Body of pancreas (tissue), 4 donors: Measurements from ENCODE around the gene CDK4. TPM values are rescaled to one million over a fixed set of nuclear protein-coding genes. Genes with fewer than 3 reads are reported as not detected.

Experiments used
- ATAC-seq: fragments of 150-250 bp; one replicate; pipeline ENCODE4 v1.9.1; 2016
- DNase-seq, 4 donors: peaks; one replicate each; pipeline ENCODE4 v3.0.0-alpha.2; 2019
- H3K27ac ChIP-seq, 4 donors: fragments of 200-600 bp; sonication (generic); 1 replicate in 3 of 4; 2 replicates in 1 of 4; pipeline versions ENCODE4 v1.5.1 to v1.6.1; 2016 to 2019; ENCODE audit warnings: mild to moderate bottlenecking in 1 of 4, mixed read lengths in 1 of 4, moderate library complexity in 1 of 4
- H3K27me3 ChIP-seq, 2 donors: fragments of 200-600 bp; sonication (generic); one replicate each; pipeline ENCODE4 v1.6.0; 2016; ENCODE audit warnings: mild to moderate bottlenecking in 1 of 2
- H3K36me3 ChIP-seq, 2 donors: fragments of 200-600 bp; sonication (generic); replicated peaks in 1 of 2; 2 replicates each; pipeline ENCODE4 v1.5.1; 2016; ENCODE audit warnings: low read depth in 2 of 2; ENCODE audit not compliant: insufficient read depth in 1 of 2
- H3K4me1 ChIP-seq: fragments of 200-600 bp; sonication (generic); one replicate; pipeline ENCODE4 v1.6.0; 2016
- H3K4me3 ChIP-seq, 2 donors: fragments of 200-600 bp; sonication (generic); 1 replicate in 1 of 2; 2 replicates in 1 of 2; pipeline ENCODE4 v1.5.1; 2016 to 2019
- H3K9me3 ChIP-seq, 3 donors: fragments of 200-600 bp; sonication (generic); 1 replicate in 2 of 3; 2 replicates in 1 of 3; pipeline ENCODE4 v1.5.1; 2016
- POLR2A ChIP-seq, 3 donors: fragments of 450-650 bp; IDR thresholded peaks; one replicate each; pipeline ENCODE4 v1.6.1; 2016; ENCODE audit warnings: antibody characterized with exemption in 3 of 3, mild to moderate bottlenecking in 2 of 3
- WGBS, 2 donors: methylation state at CpG; one replicate each; pipeline ENCODE4 v1.1.5; 2017; 5-methylcytosine and 5-hydroxymethylcytosine counted together
- intact Hi-C: fragments of 100-400 bp; cut with DNase I; formaldehyde crosslinking; loops from one replicate; pipeline ENCODE4 v1.15.1; 2023
- total RNA-seq, 2 donors: library from RNA; depleted of rRNA; stranded (reverse); fragments of >200 nt; gene quantifications; one replicate each; pipeline ENCODE4 v1.1.0, GENCODE V29; 2016
- TF ChIP-seq, protein P1 (sequence below), 7 experiments: fragments of 450-650 bp in 4 of 7; fragments of 200-600 bp in 3 of 7; sonication (generic) in 3 of 7; IDR thresholded peaks; one replicate each; pipeline ENCODE4 v1.5.1; 2016 to 2019; ENCODE audit warnings: antibody characterized with exemption in 7 of 7

Gene CDK4
- total RNA-seq, 2 donors from 2014 or later: 27.0 to 81.2 TPM

DNA sequence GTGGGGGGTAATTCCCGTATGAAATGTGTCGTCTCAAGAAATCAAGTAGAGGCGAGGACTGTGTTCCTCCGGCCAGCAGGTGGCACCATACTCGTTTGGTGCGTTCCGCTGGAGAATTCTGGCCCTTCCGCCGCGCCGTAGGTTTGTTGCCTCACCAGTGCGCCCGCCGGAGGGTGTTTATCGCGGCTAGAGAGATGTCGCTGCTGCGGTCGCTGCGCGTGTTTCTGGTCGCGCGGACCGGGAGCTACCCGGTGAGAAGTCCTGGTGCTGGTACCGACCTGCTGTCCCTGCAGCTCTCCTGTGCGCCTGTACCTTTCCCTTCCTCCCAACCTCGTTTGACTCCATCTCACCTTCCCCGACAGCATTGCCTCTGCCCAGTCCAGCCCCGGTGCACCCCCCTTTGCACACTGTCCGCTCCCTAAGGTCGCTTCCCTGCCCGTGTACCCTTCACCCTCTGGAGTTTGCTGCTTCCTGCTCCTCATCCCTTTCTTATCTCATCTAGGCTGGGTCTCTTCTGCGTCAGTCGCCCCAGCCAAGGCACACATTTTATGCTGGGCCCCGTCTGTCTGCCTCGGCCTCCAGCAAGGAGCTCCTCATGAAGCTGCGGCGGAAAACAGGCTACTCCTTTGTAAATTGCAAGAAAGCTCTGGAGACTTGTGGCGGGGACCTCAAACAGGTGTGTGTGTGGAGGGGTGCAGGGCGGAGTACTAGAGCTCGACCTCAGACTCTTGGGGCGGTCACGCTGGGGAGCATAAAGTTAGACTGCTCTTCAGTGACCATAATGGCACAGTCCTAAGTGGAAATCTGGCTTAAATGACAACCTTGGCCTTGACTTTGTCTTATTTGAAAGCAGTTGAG is 30.7 kb upstream of the CDK4 start, which contains the start of gene TSFM:
Gene TSFM, plus strand, starts transcription at position 180 of the 858 bp plus-strand sequence. Its CDS starts 15 bp downstream, at position 195.
- H3K4me3 ChIP-seq: peak within 1 kb of the TSS; percentile 64 to 98
- H3K9me3 ChIP-seq: no peaks in the 10 kb centered on the region
- peak; percentile 95 to 97 (median 96) for DNase-seq
- peaks cover 28% of the 10 kb centered on the region for H3K4me1 ChIP-seq
- ATAC-seq: peak; percentile 98
- intact Hi-C loops: no loop called here
- peak; percentile 37 to 84 (median 82) for TF ChIP-seq POLR2A (IDR thresholded peaks at IDR 0.05)
- TF ChIP-seq, protein P1, sequence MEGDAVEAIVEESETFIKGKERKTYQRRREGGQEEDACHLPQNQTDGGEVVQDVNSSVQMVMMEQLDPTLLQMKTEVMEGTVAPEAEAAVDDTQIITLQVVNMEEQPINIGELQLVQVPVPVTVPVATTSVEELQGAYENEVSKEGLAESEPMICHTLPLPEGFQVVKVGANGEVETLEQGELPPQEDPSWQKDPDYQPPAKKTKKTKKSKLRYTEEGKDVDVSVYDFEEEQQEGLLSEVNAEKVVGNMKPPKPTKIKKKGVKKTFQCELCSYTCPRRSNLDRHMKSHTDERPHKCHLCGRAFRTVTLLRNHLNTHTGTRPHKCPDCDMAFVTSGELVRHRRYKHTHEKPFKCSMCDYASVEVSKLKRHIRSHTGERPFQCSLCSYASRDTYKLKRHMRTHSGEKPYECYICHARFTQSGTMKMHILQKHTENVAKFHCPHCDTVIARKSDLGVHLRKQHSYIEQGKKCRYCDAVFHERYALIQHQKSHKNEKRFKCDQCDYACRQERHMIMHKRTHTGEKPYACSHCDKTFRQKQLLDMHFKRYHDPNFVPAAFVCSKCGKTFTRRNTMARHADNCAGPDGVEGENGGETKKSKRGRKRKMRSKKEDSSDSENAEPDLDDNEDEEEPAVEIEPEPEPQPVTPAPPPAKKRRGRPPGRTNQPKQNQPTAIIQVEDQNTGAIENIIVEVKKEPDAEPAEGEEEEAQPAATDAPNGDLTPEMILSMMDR (IDR thresholded peaks at IDR 0.05): peak; percentile 86 to 98 (median 97)
- no peaks in the 10 kb centered on the region for H3K27me3 ChIP-seq
- peaks cover 0 to 14% of the 10 kb centered on the region in 2 donors for H3K36me3 ChIP-seq
- peak within 1 kb of the TSS; percentile 55 to 76 (median 72) for H3K27ac ChIP-seq
- 0% methylated on average over 37 to 45 of the region's 45 CpGs for WGBS, 2 donors

GRCh38 chr12:57782243-57782607 is 30.1 kb upstream of the CDK4 start:
- intact Hi-C loops: no loop called here
- Histone ChIP-seq H3K27me3 (no peaks in the 10 kb centered on the region), H3K36me3 (peaks cover 0 to 10% of the 10 kb centered on the region in 2 donors), H3K27ac (peak overlapping the region in 3 of 4 donors; percentile 71 to 76 (median 74)), H3K4me1 (peaks cover 28% of the 10 kb centered on the region), H3K4me3 (no peak overlapping the region), H3K9me3 (no peaks in the 10 kb centered on the region)
- WGBS, 2 donors: 3 to 6% methylated on average over 4 of the region's 4 CpGs
- DNase-seq: no peak
- peak; percentile 28 for ATAC-seq
- TF ChIP-seq POLR2A (IDR thresholded peaks at IDR 0.05): no peak
- TF ChIP-seq, protein P1 (IDR thresholded peaks at IDR 0.05): no peak

GRCh38 chr12:57781801-57782200 is 29.7 kb upstream of the CDK4 start:
- TF ChIP-seq, protein P1 (IDR thresholded peaks at IDR 0.05): no peak
- no peak for TF ChIP-seq POLR2A (IDR thresholded peaks at IDR 0.05)
- Histone ChIP-seq H3K4me3 (no peak overlapping the region), H3K4me1 (peaks cover 28% of the 10 kb centered on the region), H3K9me3 (no peaks in the 10 kb centered on the region), H3K27me3 (no peaks in the 10 kb centered on the region), H3K36me3 (peaks cover 0 to 10% of the 10 kb centered on the region in 2 donors), H3K27ac (peak overlapping the region in 2 of 4 donors; percentile 74 to 76)
- no peak for ATAC-seq
- DNase-seq: no peak
- intact Hi-C loops: no loop called here
- WGBS, 2 donors: 53 to 63% methylated on average over 2 of the region's 2 CpGs

DNA sequence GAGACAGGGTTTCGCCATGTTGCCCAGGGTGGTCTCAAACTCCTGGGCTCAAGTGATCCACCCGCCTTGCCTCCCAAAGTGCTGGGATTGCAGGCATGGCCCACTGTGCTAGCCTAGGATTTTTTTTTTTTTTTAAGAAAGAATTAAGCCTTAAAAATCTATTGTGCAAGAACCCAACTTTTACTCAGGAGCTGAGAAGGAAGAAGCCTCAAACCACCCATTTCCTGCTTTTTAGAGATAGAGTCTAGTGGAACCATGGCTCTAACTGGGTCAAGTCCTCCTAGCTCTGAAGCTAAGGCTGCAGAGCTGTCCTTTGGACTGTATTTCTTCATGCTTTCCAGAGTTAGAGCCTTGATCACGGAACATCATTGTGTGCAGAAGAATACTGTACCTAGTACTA is 29.1 kb upstream of the CDK4 start:
- TF ChIP-seq POLR2A (IDR thresholded peaks at IDR 0.05): no peak
- TF ChIP-seq, protein P1 (IDR thresholded peaks at IDR 0.05): no peak
- H3K27me3 ChIP-seq: no peaks in the 10 kb centered on the region
- 90 to 93% methylated on average over 3 of the region's 3 CpGs for WGBS, 2 donors
- peaks cover 0 to 6% of the 10 kb centered on the region in 2 donors for H3K36me3 ChIP-seq
- H3K4me1 ChIP-seq: peaks cover 29% of the 10 kb centered on the region
- ATAC-seq (no peak), DNase-seq (no peak)
- no peaks in the 10 kb centered on the region for H3K9me3 ChIP-seq
- intact Hi-C loops: no loop called here
- H3K27ac ChIP-seq: peak overlapping the region in 2 of 4 donors; percentile 36 to 74
- H3K4me3 ChIP-seq: no peak overlapping the region
